GM18951 (cell line): ENCODE measurements around the gene CDC73.
"Not testable (repeated sequence)": the region's sequence is repeated elsewhere in the genome, so short reads cannot be mapped to it uniquely, and the experiment has no call there.

ENCODE experiments used
- POLR2A ChIP-seq: IDR thresholded peaks from 4 replicates; pipeline ENCODE4 v1.6.1; 2011; ENCODE audit warnings: mild to moderate bottlenecking; ENCODE audit not compliant: insufficient read length, insufficient read depth; ENCODE audit errors: extremely low read depth
- in situ Hi-C: fragments of 300-500 bp; cut with MboI; formaldehyde crosslinking; loops from one replicate; pipeline ENCODE4 v1.12.0; 2022; ENCODE audit warnings: low sequenced_read_pairs, mixed read lengths, inconsistent platforms; ENCODE audit not compliant: unreplicated experiment

The CDC73 gene

GRCh38 chr1:193190096-193190744 is 68.4 kb downstream of the CDC73 start:
- in situ Hi-C loops, result no loop called here
- no peak for TF ChIP-seq POLR2A

- in situ Hi-C loops, result no loop called here
- TF ChIP-seq POLR2A, result no peak
These were observed 70.8 kb downstream of the CDC73 start for GRCh38 chr1:193192586-193192985.

GRCh38 chr1:193199940-193200339 is 78.1 kb downstream of the CDC73 start:
- in situ Hi-C loops, result no loop called here
- no peak for TF ChIP-seq POLR2A

- no peak for TF ChIP-seq POLR2A
- in situ Hi-C loops, result no loop called here
These were observed 79.2 kb downstream of the CDC73 start for GRCh38 chr1:193201021-193201420.

- in situ Hi-C loops, result no loop called here
- no peak for TF ChIP-seq POLR2A
These were observed 89.2 kb downstream of the CDC73 start for GRCh38 chr1:193210996-193211395.

GRCh38 chr1:193211539-193211938 is 89.7 kb downstream of the CDC73 start:
- in situ Hi-C loops, result no loop called here
- TF ChIP-seq POLR2A, result no peak

- no peak for TF ChIP-seq POLR2A
- in situ Hi-C loops, result no loop called here
These were observed 90.8 kb downstream of the CDC73 start for GRCh38 chr1:193212637-193213036.

GRCh38 chr1:193213998-193214397 is 92.2 kb downstream of the CDC73 start:
- no peak for TF ChIP-seq POLR2A
- in situ Hi-C loops, result no loop called here

GRCh38 chr1:193216920-193217319 is 95.1 kb downstream of the CDC73 start:
- in situ Hi-C loops, result no loop called here

GRCh38 chr1:193219391-193219790 is 97.6 kb downstream of the CDC73 start:
- TF ChIP-seq POLR2A, result no peak
- in situ Hi-C loops, result no loop called here

More at GRCh38 chr1:193216920-193217319, 95.1 kb downstream of the CDC73 start:
- TF ChIP-seq POLR2A, result no peak

GRCh38 chr1:193221651-193222050 is 99.8 kb downstream of the CDC73 start:
- TF ChIP-seq POLR2A, result no peak
- in situ Hi-C loops, result no loop called here

GRCh38 chr1:193222056-193222615 is 100.3 kb downstream of the CDC73 start:
- TF ChIP-seq POLR2A, result no peak
- in situ Hi-C loops, result no loop called here

GRCh38 chr1:193229136-193229535 is 107.3 kb downstream of the CDC73 start:
- in situ Hi-C loops, result no loop called here
- no peak for TF ChIP-seq POLR2A

GRCh38 chr1:193231146-193231545 is 109.3 kb downstream of the CDC73 start:
- in situ Hi-C loops, result not testable (repeated sequence)

- in situ Hi-C loops, result no loop called here
- no peak for TF ChIP-seq POLR2A
These were observed 112.7 kb downstream of the CDC73 start for GRCh38 chr1:193234530-193234929.

- TF ChIP-seq POLR2A, result no peak
- in situ Hi-C loops, result no loop called here
These were observed 115.6 kb downstream of the CDC73 start for GRCh38 chr1:193237381-193237978.
